BJ (cell line): ENCODE data around the gene TMEM120B. TPM values are rescaled to one million over a fixed set of nuclear protein-coding genes. Genes with fewer than 3 reads are reported as not detected.

Experiments used
- CTCF ChIA-PET: fragments of 350-600 bp; formaldehyde crosslinking; extraction: SDS; loops from one replicate; lab custom pipeline; 2021; ENCODE audit warnings: antibody characterized with exemption, inconsistent platforms; lab: Yijun Ruan, JAX
- POLR2A ChIA-PET: fragments of 300-600 bp; sonication (Branson Sonifier 250); formaldehyde crosslinking; extraction: SDS; loops from one replicate; lab custom pipeline; 2021; ENCODE audit warnings: antibody characterized with exemption; lab: Charles Lee
- DNase-seq: peaks from one replicate; pipeline ENCODE4 v3.0.0-alpha.2; 2011; ENCODE audit warnings: low read depth
- H3K27me3 ChIP-seq: 2 replicates; pipeline ENCODE4 v1.6.0; 2011; ENCODE audit warnings: low read length; ENCODE audit not compliant: control insufficient read depth, insufficient read depth
- H3K36me3 ChIP-seq: 2 replicates; pipeline ENCODE4 v1.5.1; 2011; ENCODE audit warnings: low read length; ENCODE audit not compliant: control insufficient read depth, insufficient read depth
- H3K4me3 ChIP-seq: 2 replicates; pipeline ENCODE4 v1.5.1; 2011; ENCODE audit warnings: low read depth, mild to moderate bottlenecking, control low read depth, low read length
- CTCF ChIP-seq: IDR thresholded peaks from 2 replicates; pipeline ENCODE4 v1.5.1; 2011; ENCODE audit warnings: low read depth, mild to moderate bottlenecking, control low read depth, inconsistent platforms, low read length, moderate library complexity; ENCODE audit not compliant: insufficient read depth
- polyA plus RNA-seq: library from polyadenylated mRNA; depleted of rRNA; stranded (reverse); fragments of >200 nt; gene quantifications from 2 replicates; pipeline ENCODE4 v1.2.3, GENCODE V29; 2011

Gene TMEM120B
- polyA plus RNA-seq, 1 experiment = 11.4 TPM

- TF ChIP-seq CTCF = no peak
- DNase-seq = no peak
- CTCF ChIA-PET = no interaction called here
- H3K36me3 ChIP-seq = no peaks in the 10 kb centered on the region
- POLR2A ChIA-PET = no interaction called here
- H3K4me3 ChIP-seq = no peak overlapping the region
- H3K27me3 ChIP-seq = no peaks in the 10 kb centered on the region
Observed at GRCh38 chr12:121729021-121729420, 16.5 kb downstream of the TMEM120B start.

DNA sequence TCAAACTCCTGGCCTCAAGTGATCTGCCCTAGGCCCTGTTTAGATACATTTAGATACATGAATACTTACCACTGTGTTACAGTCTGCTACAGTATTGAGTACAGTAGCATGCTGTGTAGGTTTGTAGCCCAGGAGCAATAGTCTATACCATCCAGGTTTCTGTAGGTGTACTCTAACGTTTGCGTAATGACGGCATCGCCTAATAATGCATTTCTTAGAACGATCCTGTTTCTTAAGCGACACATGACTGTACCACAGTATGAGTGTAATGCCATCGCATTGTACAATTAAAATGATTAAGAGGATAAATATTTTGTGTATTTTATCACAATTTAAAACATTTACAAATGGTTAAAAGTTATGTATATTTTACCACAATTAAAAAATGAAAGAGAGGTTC lies 18.9 kb downstream of the TMEM120B start:
- no peak for TF ChIP-seq CTCF
- ChIA-PET CTCF (no interaction called here), POLR2A (no interaction called here)
- no peaks in the 10 kb centered on the region for H3K27me3 ChIP-seq
- no peak for DNase-seq
- H3K36me3 ChIP-seq = no peaks in the 10 kb centered on the region
- no peak overlapping the region for H3K4me3 ChIP-seq

GRCh38 chr12:121733849-121734248 lies 21.3 kb downstream of the TMEM120B start:
- no peak overlapping the region for H3K4me3 ChIP-seq
- POLR2A ChIA-PET = no interaction called here
- no peak for TF ChIP-seq CTCF
- DNase-seq = no peak
- no peaks in the 10 kb centered on the region for H3K36me3 ChIP-seq
- no peaks in the 10 kb centered on the region for H3K27me3 ChIP-seq
- CTCF ChIA-PET = no interaction called here

DNA sequence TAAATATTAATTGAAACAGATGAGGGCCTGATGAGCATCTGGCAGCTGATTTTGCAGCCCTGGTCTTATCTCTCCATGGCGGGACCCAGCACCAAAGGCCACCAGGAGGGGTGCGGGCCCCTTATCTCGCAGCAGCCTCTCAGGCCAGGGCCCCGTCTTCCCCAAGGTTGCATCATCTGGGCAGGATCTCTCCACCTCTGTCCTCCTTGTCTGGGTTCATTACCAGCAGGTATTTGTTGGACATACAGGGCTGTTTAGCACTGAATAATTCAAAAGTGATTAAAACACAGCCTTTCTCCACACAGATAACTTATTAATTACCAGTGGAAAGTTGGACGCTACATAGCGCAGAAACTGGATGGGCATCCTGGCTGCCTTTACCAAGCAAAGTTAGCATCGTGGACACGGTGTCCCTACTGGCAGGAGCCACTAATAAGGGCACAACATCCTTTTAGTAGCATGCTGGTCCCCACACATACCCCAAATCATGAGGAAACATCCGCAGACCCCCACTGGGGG lies 25.8 kb downstream of the TMEM120B start:
- POLR2A ChIA-PET = interaction anchor here (0.6 kb wide), 1 partner anchor 12 kb away, joined by 3 read pairs; no protein-coding TSS in a partner anchor
- DNase-seq = no peak
- Histone ChIP-seq H3K36me3 (no peaks in the 10 kb centered on the region), H3K27me3 (no peaks in the 10 kb centered on the region), H3K4me3 (no peak overlapping the region)
- no peak for TF ChIP-seq CTCF
- CTCF ChIA-PET = no interaction called here

GRCh38 chr12:121740847-121741246 lies 28.3 kb downstream of the TMEM120B start:
- DNase-seq = no peak
- no peak for TF ChIP-seq CTCF
- no peak overlapping the region for H3K4me3 ChIP-seq
- H3K27me3 ChIP-seq = no peaks in the 10 kb centered on the region
- ChIA-PET CTCF (interaction anchor here (1.1 kb wide), 1 partner anchor 8 kb away, joined by 3 read pairs; no protein-coding TSS in a partner anchor), POLR2A (no interaction called here)
- peaks cover 2% of the 10 kb centered on the region; the same call in 1 of the 2 replicates for H3K36me3 ChIP-seq
